ENCODE measurements around the gene ZBTB5. TPM values are rescaled to one million over a fixed set of nuclear protein-coding genes. Genes with fewer than 3 reads are reported as not detected.
"Not testable (repeated sequence)": the region's sequence is repeated elsewhere in the genome, so short reads cannot be mapped to it uniquely, and the experiment has no call there.

The ZBTB5 gene
- total and polyA plus RNA-seq, 2 of the 8 experiments (the other 6 are each of a cell fraction or from before 2014, with no cell fraction given): 13.3 to 14.5 TPM

DNA sequence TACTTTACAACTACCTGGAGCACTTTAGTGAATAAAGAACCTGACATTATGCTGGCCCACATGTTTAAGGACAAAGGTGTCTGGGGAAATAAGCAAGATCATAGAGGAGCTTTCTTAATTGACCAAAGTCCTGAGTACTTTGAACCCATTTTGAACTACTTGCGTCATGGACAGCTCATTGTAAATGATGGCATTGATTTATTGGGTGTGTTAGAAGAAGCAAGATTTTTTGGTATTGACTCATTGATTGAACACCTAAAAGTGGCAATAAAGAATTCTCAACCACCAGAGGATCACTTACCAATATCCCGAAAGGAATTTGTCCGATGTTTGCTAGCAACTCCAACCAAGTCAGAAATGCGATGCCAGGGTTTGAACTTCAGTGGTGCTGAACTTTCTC, 12.2 kb upstream of the ZBTB5 start:
- DNase-seq (ENCODE audit: low read depth in 1 of 2, low spot score in 2 of 2); H3K4me3 ChIP-seq (ENCODE audit: extremely low read depth in 1 of 4, insufficient read depth in 2 of 4, low read depth in 3 of 4, low read length in 4 of 4); H4K20me1 ChIP-seq (replicated peaks in 1 of 2; ENCODE audit: control insufficient read depth in 1 of 2, insufficient read depth in 2 of 2, low read length in 2 of 2); H3K4ac ChIP-seq (replicated peaks; ENCODE audit: insufficient read length, low read depth, low read length); CTCF ChIA-PET (ENCODE audit: partially characterized antibody); H3K27ac ChIP-seq (ENCODE audit: low read depth, low read length); FAIRE-seq; H2BK12ac ChIP-seq (ENCODE audit: low read depth, low read length); H3K23me2 ChIP-seq (ENCODE audit: low read depth, low read length); H4K91ac ChIP-seq (replicated peaks; ENCODE audit: insufficient read length, low read length); H3K36me3 ChIP-seq (ENCODE audit: control insufficient read depth in 2 of 4, insufficient read depth in 4 of 4, low read length in 3 of 4); H3K27me3 ChIP-seq (replicated peaks in 1 of 4; ENCODE audit: control insufficient read depth in 3 of 4, extremely low read depth in 1 of 4, insufficient read depth in 3 of 4, low read length in 3 of 4); H4K5ac ChIP-seq (ENCODE audit: insufficient read length, low read depth, low read length); H2AFZ ChIP-seq (ENCODE audit: low read length); H3K4me1 ChIP-seq (replicated peaks in 1 of 4; ENCODE audit: control insufficient read depth in 3 of 4, insufficient read depth in 4 of 4, low read length in 3 of 4); H2BK20ac ChIP-seq (ENCODE audit: low read length); H3K4me2 ChIP-seq (ENCODE audit: insufficient read depth in 1 of 2, low read depth in 2 of 2, low read length in 2 of 2); H3K14ac ChIP-seq (ENCODE audit: insufficient read length); H3K56ac ChIP-seq (replicated peaks; ENCODE audit: insufficient read length, low read depth, low read length); H3K9ac ChIP-seq (replicated peaks in 1 of 4; ENCODE audit: extremely low read depth in 1 of 4, low read depth in 3 of 4, low read length in 3 of 4); H2BK5ac ChIP-seq (ENCODE audit: low read depth, low read length); H3K18ac ChIP-seq (ENCODE audit: extremely low read depth, low read length); H3K79me1 ChIP-seq (ENCODE audit: low read depth, low read length); H4K8ac ChIP-seq (ENCODE audit: extremely low read depth, insufficient read depth, low read length); H3K79me2 ChIP-seq (ENCODE audit: control insufficient read depth in 1 of 2, insufficient read depth in 2 of 2, low read length in 2 of 2); H2AK5ac ChIP-seq (ENCODE audit: low read depth, low read length); H2BK15ac ChIP-seq (ENCODE audit: low read length); H2BK120ac ChIP-seq (replicated peaks; ENCODE audit: low read depth, low read length); H3K23ac ChIP-seq (ENCODE audit: insufficient read length): not testable (repeated sequence)
- POLR2A ChIA-PET (ENCODE audit: partially characterized antibody): interaction anchor here (1.0 kb wide), 1 partner anchor 11 kb away, joined by 3 read pairs; no protein-coding TSS in a partner anchor
- peaks cover 13 to 15% of the 10 kb centered on the region in 2 experiments; a peak in 3 of 4 replicates for H3K9me3 ChIP-seq (ENCODE audit: insufficient read depth in 2 of 2, low read depth in 1 of 2, low read length in 1 of 2)
- WGBS, 2 experiments (ENCODE audit: extremely low coverage in 1 of 2, insufficient coverage in 1 of 2, insufficient read length in 1 of 2, insufficient replicate concordance in 2 of 2, low coverage in 1 of 2, low lambda C conversion rate in 2 of 2, missing lambda C conversion rate in 1 of 2): 95% methylated on average over 4 of the region's 4 CpGs; no CpG with 5 or more reads in 1 of the 2 experiments

Data from H1 (cell line).